SU-DHL-6 (cell line): ENCODE data around the gene MT1E.

ENCODE experiments used
- EZH2phosphoT487 ChIP-seq: fragments of 200-600 bp; sonication (generic), shearing (Covaris generic); conservative IDR thresholded peaks from 2 replicates; pipeline ENCODE4 v1.6.1; 2018; ENCODE audit warnings: mild to moderate bottlenecking, antibody characterized with exemption, low read length, moderate library complexity, mixed read lengths
- TF ChIP-seq, protein P1 (sequence below): fragments of 200-600 bp; sonication (generic); IDR thresholded peaks from one replicate; pipeline ENCODE4 v1.5.1; 2017; ENCODE audit warnings: antibody characterized with exemption, mild to moderate bottlenecking, low read length, moderate library complexity; ENCODE audit not compliant: insufficient read depth, poor library complexity, severe bottlenecking

- TF ChIP-seq, protein P1, sequence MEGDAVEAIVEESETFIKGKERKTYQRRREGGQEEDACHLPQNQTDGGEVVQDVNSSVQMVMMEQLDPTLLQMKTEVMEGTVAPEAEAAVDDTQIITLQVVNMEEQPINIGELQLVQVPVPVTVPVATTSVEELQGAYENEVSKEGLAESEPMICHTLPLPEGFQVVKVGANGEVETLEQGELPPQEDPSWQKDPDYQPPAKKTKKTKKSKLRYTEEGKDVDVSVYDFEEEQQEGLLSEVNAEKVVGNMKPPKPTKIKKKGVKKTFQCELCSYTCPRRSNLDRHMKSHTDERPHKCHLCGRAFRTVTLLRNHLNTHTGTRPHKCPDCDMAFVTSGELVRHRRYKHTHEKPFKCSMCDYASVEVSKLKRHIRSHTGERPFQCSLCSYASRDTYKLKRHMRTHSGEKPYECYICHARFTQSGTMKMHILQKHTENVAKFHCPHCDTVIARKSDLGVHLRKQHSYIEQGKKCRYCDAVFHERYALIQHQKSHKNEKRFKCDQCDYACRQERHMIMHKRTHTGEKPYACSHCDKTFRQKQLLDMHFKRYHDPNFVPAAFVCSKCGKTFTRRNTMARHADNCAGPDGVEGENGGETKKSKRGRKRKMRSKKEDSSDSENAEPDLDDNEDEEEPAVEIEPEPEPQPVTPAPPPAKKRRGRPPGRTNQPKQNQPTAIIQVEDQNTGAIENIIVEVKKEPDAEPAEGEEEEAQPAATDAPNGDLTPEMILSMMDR = no peak
- no peak for TF ChIP-seq EZH2phosphoT487
These were observed 18.3 kb downstream of the MT1E start for GRCh38 chr16:56643833-56644232.
